ENCODE data around the gene RFC5.
"Not testable (repeated sequence)": the region's sequence is repeated elsewhere in the genome, so short reads cannot be mapped to it uniquely, and the experiment has no call there.

RFC5 gene

DNA sequence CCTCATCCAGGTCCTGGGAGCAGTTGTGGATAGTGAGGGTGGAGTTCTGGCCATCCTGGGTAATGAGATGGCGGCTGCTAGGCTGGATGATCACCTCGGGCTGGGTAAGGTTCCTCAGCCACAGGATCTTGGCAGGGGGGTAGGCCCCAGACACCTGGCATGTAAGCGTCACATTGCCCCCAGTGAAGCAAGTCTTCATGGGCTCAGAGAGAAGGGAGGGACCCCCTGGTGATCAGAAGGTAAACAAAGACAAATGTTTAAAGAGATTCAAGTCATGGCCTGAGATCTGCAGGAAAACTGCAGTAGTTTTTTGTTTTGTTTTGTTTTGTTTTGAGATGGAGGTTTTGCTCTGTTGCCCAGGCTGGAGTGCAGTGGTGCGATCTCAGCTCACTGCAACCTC, 57.3 kb downstream of the RFC5 start:
- DNase-seq (ENCODE audit: low read depth in 2 of 2), result no peak

DNA sequence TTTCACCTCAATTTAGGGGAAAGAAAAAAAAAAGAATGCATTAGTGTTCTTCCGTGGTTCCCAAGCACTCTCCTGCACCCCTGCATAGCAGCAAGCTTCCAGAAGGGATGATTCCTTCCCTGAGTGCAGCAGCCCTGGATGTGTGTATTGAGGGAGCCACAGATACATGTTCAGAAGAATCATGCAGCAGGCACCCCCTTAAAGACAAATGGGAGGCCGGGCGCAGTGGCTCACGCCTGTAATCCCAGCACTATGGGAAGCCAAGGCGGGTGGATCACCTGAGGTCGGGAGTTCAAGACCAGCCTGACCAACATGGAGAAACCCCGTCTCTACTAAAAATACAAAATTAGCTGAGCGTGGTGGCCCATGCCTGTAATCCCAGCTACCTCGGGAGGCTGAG, 65.0 kb downstream of the RFC5 start:
- DNase-seq (ENCODE audit: low read depth in 2 of 2), result not testable (repeated sequence)
